GM10847 (cell line): Measurements from ENCODE around the gene CD300H.

Source experiments
- POLR2A ChIP-seq: IDR thresholded peaks from 2 replicates; pipeline ENCODE4 v1.6.1; 2011; ENCODE audit not compliant: insufficient read length; ENCODE audit errors: extremely low read depth

Gene CD300H

GRCh38 chr17:74567397-74567796, at the start of gene CD300H:
Gene CD300H, minus strand, starts transcription at chr17:74567509.
- TF ChIP-seq POLR2A, result no peak

- no peak for TF ChIP-seq POLR2A
These were observed 49.4 kb upstream of the CD300H start for GRCh38 chr17:74616696-74617095.

- TF ChIP-seq POLR2A, result no peak
These were observed 44.7 kb upstream of the CD300H start for GRCh38 chr17:74612046-74612445.

GRCh38 chr17:74610108-74610507, 42.8 kb upstream of the CD300H start:
- no peak for TF ChIP-seq POLR2A

GRCh38 chr17:74608511-74608910, 41.2 kb upstream of the CD300H start:
- no peak for TF ChIP-seq POLR2A

- no peak for TF ChIP-seq POLR2A
These were observed 39.9 kb upstream of the CD300H start for GRCh38 chr17:74607221-74607620.

GRCh38 chr17:74606050-74606449, 38.7 kb upstream of the CD300H start:
- TF ChIP-seq POLR2A, result no peak

GRCh38 chr17:74605361-74605760, 38.1 kb upstream of the CD300H start:
- no peak for TF ChIP-seq POLR2A

- TF ChIP-seq POLR2A, result no peak
These were observed 37.5 kb upstream of the CD300H start for GRCh38 chr17:74604761-74605160.

GRCh38 chr17:74604200-74604599, 36.9 kb upstream of the CD300H start:
- no peak for TF ChIP-seq POLR2A

- TF ChIP-seq POLR2A, result no peak
These were observed 36.4 kb upstream of the CD300H start for GRCh38 chr17:74603746-74604145.

- no peak for TF ChIP-seq POLR2A
These were observed 35.8 kb upstream of the CD300H start for GRCh38 chr17:74603037-74603635.

- TF ChIP-seq POLR2A, result no peak
These were observed 34.7 kb upstream of the CD300H start for GRCh38 chr17:74601944-74602572.

- no peak for TF ChIP-seq POLR2A
These were observed 32.2 kb upstream of the CD300H start for GRCh38 chr17:74599448-74599939.

- no peak for TF ChIP-seq POLR2A
These were observed 31.7 kb upstream of the CD300H start for GRCh38 chr17:74599023-74599399.

- TF ChIP-seq POLR2A, result no peak
These were observed 31.2 kb upstream of the CD300H start for GRCh38 chr17:74598346-74599022.
